HepG2 (cell line): ENCODE data around the gene PEX3.

ENCODE experiments used
- CEBPB ChIP-seq: IDR thresholded peaks from 2 replicates; pipeline ENCODE4 v1.6.1; 2011; ENCODE audit warnings: low read depth, low read length, improper control_type of control experiment, borderline replicate concordance
- CENPBD1 ChIP-seq: sonication (generic); formaldehyde crosslinking; IDR thresholded peaks from 2 replicates; pipeline ENCODE4 v1.8.0; 2022; ENCODE audit warnings: missing genetic modification reagents, low read depth, mild to moderate bottlenecking, borderline replicate concordance
- CHD2 ChIP-seq: IDR thresholded peaks from 2 replicates; pipeline ENCODE4 v1.6.1; 2011; ENCODE audit warnings: low read depth, low read length, improper control_type of control experiment
- KDM2A ChIP-seq: sonication (generic); formaldehyde crosslinking; IDR thresholded peaks from 2 replicates; pipeline ENCODE4 v1.4.0; 2020; ENCODE audit warnings: low read depth, missing genetic modification reagents, borderline replicate concordance
- PCBP2 ChIP-seq: fragments of 200-400 bp; formaldehyde crosslinking; optimal IDR thresholded peaks from 2 replicates; pipeline ENCODE3; 2018; ENCODE audit warnings: low read length, low read depth; ENCODE audit not compliant: poor library complexity, severe bottlenecking
- REST ChIP-seq, 2 experiments: IDR thresholded peaks; 2 replicates each; pipeline ENCODE4 v1.6.1; 2011 to 2012; ENCODE audit warnings: low read length in 2 of 2, borderline replicate concordance in 1 of 2, low read depth in 1 of 2, mild to moderate bottlenecking in 1 of 2, moderate library complexity in 1 of 2

GRCh38 chr6:143539734-143540133 is 89.1 kb downstream of the PEX3 start:
- no peak for TF ChIP-seq CHD2
- TF ChIP-seq CEBPB, result no peak
- no peak for TF ChIP-seq PCBP2
- TF ChIP-seq CENPBD1 (CRISPR knock-in tag), result no peak
- TF ChIP-seq REST (IDR thresholded peaks at IDR 0.05; ENCODE audit: borderline replicate concordance in 1 of 2, low read depth in 1 of 2, low read length in 2 of 2), result no peak
- no peak for TF ChIP-seq KDM2A (CRISPR knock-in tag)
